A549 treated with ZK216348 at 1 μM for 4 hours (cell line): ENCODE results near the gene SPG21. TPM values are rescaled to one million over a fixed set of nuclear protein-coding genes. Genes with fewer than 3 reads are reported as not detected.

ENCODE experiments used
- total RNA-seq: library from RNA; stranded (reverse); fragments of 200-300 nt; extraction: Qiagen RNA extraction; gene quantifications from 5 replicates; pipeline ENCODE4 v1.2.3, GENCODE V29; 2022; ENCODE audit warnings: low read depth

Gene SPG21
- 114 to 131 TPM (median 120 TPM) in 5 replicates for total RNA-seq

GRCh38 chr15:64989416-64990167 lies at the start of gene SPG21:
SPG21 (minus strand) TSS chr15:64989914; CDS start chr15:64983569, 6,345 bp downstream.

GRCh38 chr15:65028921-65029735 lies 39.4 kb upstream of the SPG21 start, which contains the start of gene MTFMT:
MTFMT (minus strand) TSS chr15:65029639; CDS start chr15:65029613, 26 bp downstream.

Other genes with a start within 250 kb of the SPG21 start
- gene RBPMS2, start 214.3 kb downstream of the SPG21 start, total RNA-seq: 5.9 to 10.1 TPM (median 8.5 TPM) in 5 replicates
- 11.6 to 25.2 TPM (median 19.5 TPM) in 5 replicates for gene PIF1, start 164.3 kb downstream of the SPG21 start, total RNA-seq
- gene PLEKHO2, start 148.0 kb downstream of the SPG21 start, total RNA-seq: 5.1 to 6.1 TPM (median 5.9 TPM) in 5 replicates
- 1.4 to 2.0 TPM (median 1.7 TPM) in 5 replicates for gene ANKDD1A, start 78.0 kb downstream of the SPG21 start, total RNA-seq
- 22.3 to 33.7 TPM (median 26.3 TPM) in 5 replicates for gene MTFMT, start 39.7 kb upstream of the SPG21 start, total RNA-seq
- 13.1 to 18.9 TPM (median 15.7 TPM) in 5 replicates for gene SLC51B, start 55.5 kb upstream of the SPG21 start, total RNA-seq
- 0.08 to 0.19 TPM (median 0.15 TPM) in 5 replicates for gene RASL12, start 78.1 kb upstream of the SPG21 start, total RNA-seq
- not detected in 5 replicates for gene KBTBD13, start 86.8 kb upstream of the SPG21 start, total RNA-seq
- 0.29 to 1.3 TPM (median 0.88 TPM) in 5 replicates for gene UBAP1L, start 125.3 kb upstream of the SPG21 start, total RNA-seq
- gene PDCD7, start 143.9 kb upstream of the SPG21 start, total RNA-seq: 22.0 to 29.0 TPM (median 28.4 TPM) in 5 replicates
- gene CLPX, start 195.4 kb upstream of the SPG21 start, total RNA-seq: 42.7 to 63.1 TPM (median 53.0 TPM) in 5 replicates
- gene CILP, start 221.6 kb upstream of the SPG21 start, total RNA-seq: 0.07 to 0.09 TPM (median 0.08 TPM) in 5 replicates